Bronchial smooth muscle cell (primary cell): ENCODE data around the gene EID3. TPM values are rescaled to one million over a fixed set of nuclear protein-coding genes. Genes with fewer than 3 reads are reported as not detected.

Source experiments
- total RNA-seq: library from RNA; depleted of rRNA; stranded (reverse); fragments of >200 nt; gene quantifications from 2 replicates; pipeline ENCODE4 v1.2.1, GENCODE V29; 2014

Gene EID3
- 9.1 and 9.5 TPM in 2 replicates for total RNA-seq

DNA sequence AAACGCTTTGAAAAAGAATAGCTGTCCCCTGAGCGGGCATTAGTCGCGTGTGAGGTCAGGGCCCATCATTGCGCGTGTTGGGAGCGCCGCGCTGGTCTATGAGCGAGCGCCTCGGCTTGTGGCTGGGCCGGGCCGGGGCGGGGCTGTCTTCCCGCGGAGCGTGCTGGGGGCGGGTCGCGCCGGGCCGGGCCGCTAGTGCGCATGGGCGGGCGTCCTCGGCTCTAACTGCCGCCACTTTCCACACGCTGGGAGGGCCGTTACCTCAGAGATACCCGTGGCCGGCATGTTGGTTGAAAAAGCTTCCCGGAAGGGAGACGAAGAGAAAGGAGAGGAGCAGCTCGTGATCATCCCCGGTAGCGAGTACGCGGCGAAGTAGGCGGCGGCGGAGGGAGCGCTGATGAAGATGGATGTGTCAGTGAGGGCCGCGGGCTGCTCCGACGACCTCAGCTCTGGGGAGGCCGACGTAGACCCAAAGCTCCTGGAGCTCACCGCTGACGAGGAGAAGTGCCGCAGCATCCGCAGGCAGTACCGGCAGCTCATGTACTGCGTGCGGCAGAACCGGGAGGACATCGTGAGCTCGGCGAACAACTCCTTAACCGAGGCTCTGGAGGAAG is at the start of gene EID3:
Gene EID3, plus strand, starts transcription at position 202 of the 614 bp plus-strand sequence. Its CDS starts 196 bp downstream, at position 398.

Other genes with a start within 250 kb of the EID3 start
- 23.2 and 23.8 TPM in 2 replicates for gene HCFC2, start 239.2 kb upstream of the EID3 start, total RNA-seq
- gene NFYB, start 165.5 kb upstream of the EID3 start, total RNA-seq: 25.4 and 30.9 TPM in 2 replicates
- 472 and 577 TPM in 2 replicates for gene TXNRD1, start 88.0 kb upstream of the EID3 start, total RNA-seq
- 2.1 and 3.5 TPM in 2 replicates for gene CHST11, start 153.2 kb downstream of the EID3 start, total RNA-seq